ENCODE measurements around the gene HNRNPC.

GRCh38 chr14:21162081-21162480 is 107.2 kb downstream of the HNRNPC start:
- TF ChIP-seq, protein P1, sequence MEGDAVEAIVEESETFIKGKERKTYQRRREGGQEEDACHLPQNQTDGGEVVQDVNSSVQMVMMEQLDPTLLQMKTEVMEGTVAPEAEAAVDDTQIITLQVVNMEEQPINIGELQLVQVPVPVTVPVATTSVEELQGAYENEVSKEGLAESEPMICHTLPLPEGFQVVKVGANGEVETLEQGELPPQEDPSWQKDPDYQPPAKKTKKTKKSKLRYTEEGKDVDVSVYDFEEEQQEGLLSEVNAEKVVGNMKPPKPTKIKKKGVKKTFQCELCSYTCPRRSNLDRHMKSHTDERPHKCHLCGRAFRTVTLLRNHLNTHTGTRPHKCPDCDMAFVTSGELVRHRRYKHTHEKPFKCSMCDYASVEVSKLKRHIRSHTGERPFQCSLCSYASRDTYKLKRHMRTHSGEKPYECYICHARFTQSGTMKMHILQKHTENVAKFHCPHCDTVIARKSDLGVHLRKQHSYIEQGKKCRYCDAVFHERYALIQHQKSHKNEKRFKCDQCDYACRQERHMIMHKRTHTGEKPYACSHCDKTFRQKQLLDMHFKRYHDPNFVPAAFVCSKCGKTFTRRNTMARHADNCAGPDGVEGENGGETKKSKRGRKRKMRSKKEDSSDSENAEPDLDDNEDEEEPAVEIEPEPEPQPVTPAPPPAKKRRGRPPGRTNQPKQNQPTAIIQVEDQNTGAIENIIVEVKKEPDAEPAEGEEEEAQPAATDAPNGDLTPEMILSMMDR (conservative IDR thresholded peaks at IDR 0.05; ENCODE audit: low read length), result no peak
- no peak for TF ChIP-seq EZH2phosphoT487 (IDR thresholded peaks at IDR 0.05; ENCODE audit: borderline replicate concordance)

All from Loucy (cell line).